GM19043 (cell line): ENCODE measurements around the gene EPHA1.
"Not testable (repeated sequence)": the region's sequence is repeated elsewhere in the genome, so short reads cannot be mapped to it uniquely, and the experiment has no call there.

Experiments
- ATAC-seq: cut with Tn5 transposase; IDR thresholded peaks from one replicate; pipeline ENCODE4 v1.9.1; 2021; ENCODE audit warnings: low read depth; ENCODE audit not compliant: unreplicated experiment

Gene EPHA1

GRCh38 chr7:143406002-143406357 is 2.7 kb downstream of the EPHA1 start:
- ATAC-seq: no peak

- no peak for ATAC-seq
Measured at GRCh38 chr7:143405173-143406001, 3.3 kb downstream of the EPHA1 start.

GRCh38 chr7:143402233-143402632 is 6.4 kb downstream of the EPHA1 start:
- ATAC-seq: not testable (repeated sequence)

GRCh38 chr7:143401265-143401664 is 7.4 kb downstream of the EPHA1 start:
- no peak for ATAC-seq

GRCh38 chr7:143399642-143400041 is 9.0 kb downstream of the EPHA1 start:
- ATAC-seq: no peak

- no peak for ATAC-seq
Measured at GRCh38 chr7:143399151-143399550, 9.5 kb downstream of the EPHA1 start.

GRCh38 chr7:143398616-143399015 is 10.0 kb downstream of the EPHA1 start:
- ATAC-seq: no peak

GRCh38 chr7:143397710-143398530 is 10.7 kb downstream of the EPHA1 start:
- no peak for ATAC-seq

GRCh38 chr7:143396625-143397556 is 11.8 kb downstream of the EPHA1 start:
- ATAC-seq: no peak

- no peak for ATAC-seq
Measured at GRCh38 chr7:143396182-143396581, 12.5 kb downstream of the EPHA1 start.

- no peak for ATAC-seq
Measured at GRCh38 chr7:143395187-143396149, 13.2 kb downstream of the EPHA1 start.

GRCh38 chr7:143394777-143395176 is 13.9 kb downstream of the EPHA1 start:
- ATAC-seq: no peak

GRCh38 chr7:143394068-143394467 is 14.6 kb downstream of the EPHA1 start:
- ATAC-seq: no peak

GRCh38 chr7:143393267-143394041 is 15.2 kb downstream of the EPHA1 start:
- ATAC-seq: no peak

GRCh38 chr7:143392875-143393266 is 15.8 kb downstream of the EPHA1 start:
- no peak for ATAC-seq

GRCh38 chr7:143392427-143392826 is 16.2 kb downstream of the EPHA1 start:
- not testable (repeated sequence) for ATAC-seq

- ATAC-seq: no peak
Measured at GRCh38 chr7:143391462-143392404, 16.9 kb downstream of the EPHA1 start.
